SU-DHL-6 (cell line): ENCODE data around the gene APOL6.

Experiments used
- CTCF ChIP-seq: fragments of 200-600 bp; sonication (generic); IDR thresholded peaks from one replicate; pipeline ENCODE4 v1.5.1; 2017; ENCODE audit warnings: antibody characterized with exemption, mild to moderate bottlenecking, low read length, moderate library complexity; ENCODE audit not compliant: insufficient read depth, poor library complexity, severe bottlenecking
- EZH2phosphoT487 ChIP-seq: fragments of 200-600 bp; sonication (generic), shearing (Covaris generic); conservative IDR thresholded peaks from 2 replicates; pipeline ENCODE4 v1.6.1; 2018; ENCODE audit warnings: mild to moderate bottlenecking, antibody characterized with exemption, low read length, moderate library complexity, mixed read lengths

- TF ChIP-seq CTCF = no peak
- no peak for TF ChIP-seq EZH2phosphoT487
Measured at GRCh38 chr22:35656284-35656752, 8.1 kb downstream of the APOL6 start.
